WTC11 (cell line): ENCODE measurements around the gene CACNA1B. TPM values are rescaled to one million over a fixed set of nuclear protein-coding genes. Genes with fewer than 3 reads are reported as not detected.
A peak's percentile ranks its signal among the peaks of the same experiment; 100 is the strongest.

Source experiments
- ATAC-seq: fragments of 200-7000 bp; cut with Tn5 transposase; 2 replicates; pipeline ENCODE4 v1.10.0; 2021; ENCODE audit warnings: mild to moderate bottlenecking, moderate library complexity
- CTCF ChIA-PET: fragments of 300-600 bp; sonication (Branson Sonifier 250); formaldehyde crosslinking; loops from one replicate; lab custom pipeline; 2021; ENCODE audit warnings: antibody characterized with exemption; lab: Charles Lee
- POLR2A ChIA-PET: fragments of 350-600 bp; sonication (Branson Sonifier 250); formaldehyde crosslinking; loops from one replicate; lab custom pipeline; 2021; ENCODE audit warnings: antibody characterized with exemption; lab: Charles Lee
- DNase-seq: peaks from one replicate; pipeline ENCODE4 v3.0.0; 2021; ENCODE audit warnings: low spot score
- H3K27ac Mint-ChIP-seq: 2 replicates; pipeline ENCODE4 v1.8.0; 2021; ENCODE audit warnings: mixed read lengths
- H3K27me3 Mint-ChIP-seq: 2 replicates; pipeline ENCODE4 v1.8.0; 2021; ENCODE audit warnings: low read depth, mild to moderate bottlenecking, moderate library complexity, mixed read lengths
- H3K36me3 Mint-ChIP-seq: 2 replicates; pipeline ENCODE4 v1.8.0; 2021; ENCODE audit warnings: mixed read lengths
- H3K4me1 Mint-ChIP-seq: 2 replicates; pipeline ENCODE4 v1.8.0; 2022; ENCODE audit warnings: mixed read lengths
- H3K4me3 Mint-ChIP-seq: 2 replicates; pipeline ENCODE4 v1.8.0; 2021; ENCODE audit warnings: mild to moderate bottlenecking, moderate library complexity, mixed read lengths
- H3K9me3 Mint-ChIP-seq: 2 replicates; pipeline ENCODE4 v1.8.0; 2021; ENCODE audit warnings: mixed read lengths
- AFF4 ChIP-seq: sonication (generic); formaldehyde crosslinking; IDR thresholded peaks from 2 replicates; pipeline ENCODE4 v1.8.1; 2023; ENCODE audit warnings: mild to moderate bottlenecking, missing genetic modification reagents, borderline replicate concordance
- CDX4 ChIP-seq: fragments of 250-450 bp; sonication (Bioruptor Pico); IDR thresholded peaks from 2 replicates; pipeline ENCODE4 v1.9.0; 2021; ENCODE audit warnings: moderate library complexity, mild to moderate bottlenecking, inconsistent platforms, borderline replicate concordance
- CREB1 ChIP-seq: sonication (generic); formaldehyde crosslinking; IDR thresholded peaks from 2 replicates; pipeline ENCODE4 v1.8.0; 2023; ENCODE audit warnings: mild to moderate bottlenecking, missing genetic modification reagents
- CREM ChIP-seq: sonication (generic); formaldehyde crosslinking; IDR thresholded peaks from 2 replicates; pipeline ENCODE4 v1.8.1; 2022; ENCODE audit warnings: mild to moderate bottlenecking, missing genetic modification reagents, moderate library complexity
- E2F1 ChIP-seq: sonication (generic); formaldehyde crosslinking; IDR thresholded peaks from 2 replicates; pipeline ENCODE4 v1.8.0; 2022; ENCODE audit warnings: mild to moderate bottlenecking, missing genetic modification reagents
- E2F5 ChIP-seq: sonication (generic); formaldehyde crosslinking; IDR thresholded peaks from 2 replicates; pipeline ENCODE4 v1.8.1; 2022; ENCODE audit warnings: mild to moderate bottlenecking, moderate library complexity, missing genetic modification reagents
- ELF4 ChIP-seq: sonication (generic); formaldehyde crosslinking; IDR thresholded peaks from 2 replicates; pipeline ENCODE4 v1.8.1; 2022; ENCODE audit warnings: low read depth, mild to moderate bottlenecking, moderate library complexity, missing genetic modification reagents
- ERG ChIP-seq: fragments of 250-450 bp; sonication (Bioruptor Pico); IDR thresholded peaks from 2 replicates; pipeline ENCODE4 v1.8.0; 2021; ENCODE audit warnings: mild to moderate bottlenecking
- ETV6 ChIP-seq: sonication (generic); formaldehyde crosslinking; IDR thresholded peaks from 2 replicates; pipeline ENCODE4 v1.8.1; 2022; ENCODE audit warnings: mild to moderate bottlenecking, missing genetic modification reagents
- HMGA2 ChIP-seq: fragments of 250-450 bp; sonication (Bioruptor Pico); IDR thresholded peaks from 2 replicates; pipeline ENCODE4 v1.4.0; 2021; ENCODE audit warnings: mild to moderate bottlenecking, moderate library complexity
- IRF2 ChIP-seq: sonication (generic); formaldehyde crosslinking; IDR thresholded peaks from 2 replicates; pipeline ENCODE4 v1.8.0; 2022; ENCODE audit warnings: low read depth, missing genetic modification reagents, borderline replicate concordance
- JAZF1 ChIP-seq: fragments of 250-450 bp; sonication (Bioruptor Pico); IDR thresholded peaks from 2 replicates; pipeline ENCODE4 v1.9.0; 2021; ENCODE audit warnings: moderate library complexity, mild to moderate bottlenecking, inconsistent platforms
- MAX ChIP-seq: sonication (generic); formaldehyde crosslinking; IDR thresholded peaks from 2 replicates; pipeline ENCODE4 v1.8.0; 2022; ENCODE audit warnings: mild to moderate bottlenecking, missing genetic modification reagents
- MLX ChIP-seq: sonication (generic); formaldehyde crosslinking; IDR thresholded peaks from 2 replicates; pipeline ENCODE4 v1.8.1; 2023; ENCODE audit warnings: mild to moderate bottlenecking, missing genetic modification reagents, moderate library complexity
- NFE2L1 ChIP-seq: sonication (generic); formaldehyde crosslinking; IDR thresholded peaks from 2 replicates; pipeline ENCODE4 v1.8.1; 2023; ENCODE audit warnings: missing genetic modification reagents
- NR3C1 ChIP-seq: sonication (generic); formaldehyde crosslinking; conservative IDR thresholded peaks from 2 replicates; pipeline ENCODE4 v1.8.1; 2023; ENCODE audit warnings: low read depth, mild to moderate bottlenecking, missing genetic modification reagents
- PREB ChIP-seq: sonication (generic); formaldehyde crosslinking; IDR thresholded peaks from 2 replicates; pipeline ENCODE4 v1.8.1; 2022; ENCODE audit warnings: mild to moderate bottlenecking, missing genetic modification reagents, moderate library complexity, borderline replicate concordance
- PRRX2 ChIP-seq: fragments of 250-450 bp; sonication (Bioruptor Pico); IDR thresholded peaks from 2 replicates; pipeline ENCODE4 v1.8.0; 2021; ENCODE audit warnings: mild to moderate bottlenecking
- RORB ChIP-seq: fragments of 250-450 bp; sonication (Bioruptor Pico); IDR thresholded peaks from 2 replicates; pipeline ENCODE4 v1.9.0; 2021; ENCODE audit warnings: mild to moderate bottlenecking
- SMAD3 ChIP-seq: sonication (generic); formaldehyde crosslinking; IDR thresholded peaks from 2 replicates; pipeline ENCODE4 v1.8.0; 2022; ENCODE audit warnings: missing genetic modification reagents, mild to moderate bottlenecking, borderline replicate concordance
- SOX15 ChIP-seq: fragments of 250-450 bp; sonication (Bioruptor Pico); IDR thresholded peaks from 2 replicates; pipeline ENCODE4 v1.9.0; 2021; ENCODE audit warnings: mild to moderate bottlenecking
- USF1 ChIP-seq: sonication (generic); formaldehyde crosslinking; IDR thresholded peaks from 2 replicates; pipeline ENCODE4 v1.8.0; 2022; ENCODE audit warnings: mild to moderate bottlenecking, missing genetic modification reagents
- ZNF219 ChIP-seq: sonication (generic); formaldehyde crosslinking; IDR thresholded peaks from 2 replicates; pipeline ENCODE4 v1.8.0; 2023; ENCODE audit warnings: missing genetic modification reagents, mild to moderate bottlenecking, borderline replicate concordance
- total RNA-seq: library from RNA; stranded (reverse); gene quantifications from 3 replicates; pipeline ENCODE4 v1.2.3, GENCODE V29; 2021

Gene CACNA1B
- total RNA-seq, 1 experiment from 2014 or later = 8.4 TPM

- TF ChIP-seq AFF4 (CRISPR knock-in tag) = no peak
- TF ChIP-seq, all 79 proteins: peak for 6
These were observed 144.6 kb downstream of the CACNA1B start (continued) for GRCh38 chr9:138022121-138022741.

GRCh38 chr9:138022756-138023393 lies 145.3 kb downstream of the CACNA1B start:
- CTCF ChIA-PET = interaction anchor here (0.6 to 1.8 kb wide), 16 partner anchors 10 to 471 kb away, joined by 3 to 19 read pairs (median 3); partner anchors contain the start of genes DPH7 and MRPL41
- Mint-ChIP-seq H3K9me3 (no peaks in the 10 kb centered on the region), H3K27ac (no peak overlapping the region), H3K27me3 (peaks cover 10% of the 10 kb centered on the region), H3K4me1 (peaks cover 4% of the 10 kb centered on the region), H3K36me3 (peaks cover 19% of the 10 kb centered on the region), H3K4me3 (peak overlapping the region; percentile 59)
- DNase-seq (peak; percentile 66), ATAC-seq (peak; percentile 49)
- POLR2A ChIA-PET = interaction anchor here (1.2 kb wide), 1 partner anchor 45 kb away, joined by 4 read pairs; no protein-coding TSS in a partner anchor
- TF ChIP-seq ETV6 (CRISPR knock-in tag) (no peak), ERG (CRISPR knock-in tag) (no peak), MLX (no peak), E2F5 (CRISPR knock-in tag) (0 out of 2 replicates have a peak, but pooled peaks have one; percentile 44), USF1 (CRISPR knock-in tag) (0 out of 2 replicates have a peak, but pooled peaks have one; percentile 22), JAZF1 (no peak), NFE2L1 (CRISPR knock-in tag) (no peak), ZNF219 (CRISPR knock-in tag) (no peak), PREB (CRISPR knock-in tag) (no peak), CREB1 (no peak), PRRX2 (CRISPR knock-in tag) (no peak), CDX4 (CRISPR knock-in tag) (no peak), HMGA2 (CRISPR knock-in tag) (no peak), CREM (CRISPR knock-in tag) (no peak), SOX15 (CRISPR knock-in tag) (no peak), SMAD3 (CRISPR knock-in tag) (no peak), IRF2 (no peak), MAX (CRISPR knock-in tag) (peak; percentile 65; the same call in 1 of the 2 replicates), ELF4 (CRISPR knock-in tag) (no peak), NR3C1 (CRISPR knock-in tag) (0 out of 2 replicates have a peak, but pooled peaks have one; percentile 37), E2F1 (CRISPR knock-in tag) (peak; percentile 24; the same call in 1 of the 2 replicates), RORB (no peak)
